Transverse colon (tissue), 3 donors: Measurements from ENCODE around the gene TMEM269.

Source experiments
- CTCF ChIP-seq, 5 experiments: fragments of 200-600 bp in 3 of 5; fragments of 450-650 bp in 2 of 5; sonication (generic) in 3 of 5; IDR thresholded peaks; 1 replicate in 2 of 5; 2 replicates in 3 of 5; pipeline ENCODE4 v1.5.1; 2016 to 2017; ENCODE audit warnings: antibody characterized with exemption in 5 of 5, inconsistent platforms in 3 of 5, mild to moderate bottlenecking in 2 of 5, moderate library complexity in 1 of 5
- EP300 ChIP-seq: sonication (generic); formaldehyde crosslinking; IDR thresholded peaks from one replicate; pipeline ENCODE4 v1.6.1; 2017; ENCODE audit warnings: antibody characterized with exemption, low read depth
- POLR2A ChIP-seq: fragments of 450-650 bp; IDR thresholded peaks from one replicate; pipeline ENCODE4 v1.6.1; 2016; ENCODE audit warnings: antibody characterized with exemption, mild to moderate bottlenecking, moderate library complexity

- no peak for TF ChIP-seq POLR2A
- no peak for TF ChIP-seq EP300
- TF ChIP-seq CTCF (IDR thresholded peaks at IDR 0.05), result no peak
Observed at GRCh38 chr1:42834803-42835202, 50.0 kb downstream of the TMEM269 start.
